OCI-LY1 (cell line): ENCODE results near the gene SCN8A.

Experiments used
- H2AFZ ChIP-seq: fragments of 200-600 bp; sonication (generic), shearing (Covaris generic); 2 replicates; pipeline ENCODE4 v1.6.0; 2014; ENCODE audit warnings: antibody characterized with exemption, mild to moderate bottlenecking, low read length
- H3F3A ChIP-seq: fragments of 200-600 bp; sonication (generic), shearing (Covaris generic); 2 replicates; pipeline ENCODE4 v1.6.0; 2014; ENCODE audit warnings: mild to moderate bottlenecking, antibody characterized with exemption, low read length, moderate library complexity; ENCODE audit not compliant: insufficient read depth
- H3K27ac ChIP-seq: fragments of 200-600 bp; sonication (generic); 2 replicates; pipeline ENCODE4 v1.5.1; 2014; ENCODE audit warnings: low read length, mixed run types, mild to moderate bottlenecking, low read depth; ENCODE audit not compliant: poor library complexity, severe bottlenecking
- H3K27me3 ChIP-seq: fragments of 200-600 bp; sonication (generic); 2 replicates; pipeline ENCODE4 v1.6.0; 2014; ENCODE audit warnings: antibody characterized with exemption, mild to moderate bottlenecking, low read length, moderate library complexity; ENCODE audit not compliant: insufficient read depth
- H3K36me3 ChIP-seq: fragments of 200-600 bp; sonication (generic); 2 replicates; pipeline ENCODE4 v1.6.1; 2014; ENCODE audit warnings: mild to moderate bottlenecking, antibody characterized with exemption, low read length, moderate library complexity, mixed read lengths; ENCODE audit not compliant: insufficient read depth
- H3K4me1 ChIP-seq: fragments of 200-600 bp; sonication (generic); 2 replicates; pipeline ENCODE4 v1.5.1; 2014; ENCODE audit warnings: mild to moderate bottlenecking, low read length, moderate library complexity; ENCODE audit not compliant: insufficient read depth, severe bottlenecking
- H3K4me2 ChIP-seq: fragments of 200-600 bp; sonication (generic), shearing (Covaris generic); 2 replicates; pipeline ENCODE4 v1.6.1; 2014; ENCODE audit warnings: low read length
- H3K4me3 ChIP-seq: fragments of 200-600 bp; sonication (generic); 2 replicates; pipeline ENCODE4 v1.5.1; 2014; ENCODE audit warnings: low read length, low read depth, mild to moderate bottlenecking, mixed read lengths; ENCODE audit not compliant: poor library complexity, severe bottlenecking
- H3K79me2 ChIP-seq: fragments of 200-600 bp; shearing (Covaris generic); 2 replicates; pipeline ENCODE4 v1.6.1; 2016; ENCODE audit warnings: mixed run types, low read length, mixed read lengths; ENCODE audit not compliant: insufficient read depth
- H3K9ac ChIP-seq: fragments of 200-600 bp; sonication (generic), shearing (Covaris generic); 2 replicates; pipeline ENCODE4 v1.6.1; 2014; ENCODE audit warnings: mild to moderate bottlenecking, low read length, mixed read lengths
- H3K9me2 ChIP-seq: fragments of 200-600 bp; sonication (generic), shearing (Covaris generic); 2 replicates; pipeline ENCODE4 v1.6.1; 2014; ENCODE audit warnings: low read depth, mild to moderate bottlenecking, low read length, mixed read lengths
- H3K9me3 ChIP-seq: fragments of 200-600 bp; shearing (Covaris generic); 2 replicates; pipeline ENCODE4 v1.6.1; 2014; ENCODE audit warnings: low read length, mixed read lengths
- H4K20me1 ChIP-seq: fragments of 200-600 bp; sonication (generic), shearing (Covaris generic); 2 replicates; pipeline ENCODE4 v1.6.0; 2016; ENCODE audit warnings: mild to moderate bottlenecking, low read length; ENCODE audit not compliant: insufficient read depth
- CTCF ChIP-seq: fragments of 200-600 bp; sonication (generic), shearing (Covaris generic); IDR thresholded peaks from 2 replicates; pipeline ENCODE4 v1.5.1; 2017; ENCODE audit warnings: mild to moderate bottlenecking, antibody characterized with exemption, low read length, moderate library complexity, mixed read lengths
- EZH2 ChIP-seq: fragments of 200-600 bp; sonication (generic), shearing (Covaris generic); IDR thresholded peaks from 2 replicates; pipeline ENCODE4 v1.8.0; 2017; ENCODE audit warnings: borderline replicate concordance, mixed run types, mild to moderate bottlenecking, antibody characterized with exemption, low read length, moderate library complexity, mixed read lengths

SCN8A gene

GRCh38 chr12:51763743-51764142 is 172.7 kb downstream of the SCN8A start:
- Histone ChIP-seq H3K9me3 (no peaks in the 10 kb centered on the region), H3K9ac (no peak overlapping the region), H3K36me3 (no peaks in the 10 kb centered on the region), H4K20me1 (no peaks in the 10 kb centered on the region), H3K4me3 (no peak overlapping the region), H3K9me2 (no peaks in the 10 kb centered on the region), H2AFZ (no peak overlapping the region), H3K27me3 (no peaks in the 10 kb centered on the region), H3K79me2 (no peaks in the 10 kb centered on the region), H3K4me1 (no peaks in the 10 kb centered on the region), H3F3A (no peaks in the 10 kb centered on the region), H3K4me2 (no peak overlapping the region), H3K27ac (no peak overlapping the region)
- TF ChIP-seq CTCF (no peak), EZH2 (no peak)

- Histone ChIP-seq H4K20me1 (no peaks in the 10 kb centered on the region), H3K4me1 (no peaks in the 10 kb centered on the region), H3K9ac (no peak overlapping the region), H3K9me2 (no peaks in the 10 kb centered on the region), H3K4me3 (no peak overlapping the region), H3K9me3 (no peaks in the 10 kb centered on the region), H3K36me3 (no peaks in the 10 kb centered on the region), H3K27me3 (no peaks in the 10 kb centered on the region), H2AFZ (no peak overlapping the region), H3K79me2 (no peaks in the 10 kb centered on the region), H3F3A (no peaks in the 10 kb centered on the region), H3K4me2 (no peak overlapping the region), H3K27ac (no peak overlapping the region)
- TF ChIP-seq EZH2 (no peak), CTCF (no peak)
Measured at GRCh38 chr12:51766067-51766676, 175.1 kb downstream of the SCN8A start.

- no peaks in the 10 kb centered on the region for H3K79me2 ChIP-seq
- no peak overlapping the region for H3K9ac ChIP-seq
- H4K20me1 ChIP-seq, result no peaks in the 10 kb centered on the region
- H3K27ac ChIP-seq, result no peak overlapping the region
- no peaks in the 10 kb centered on the region for H3K27me3 ChIP-seq
- TF ChIP-seq EZH2 (no peak), CTCF (no peak)
- no peak overlapping the region for H2AFZ ChIP-seq
- no peaks in the 10 kb centered on the region for H3K36me3 ChIP-seq
- H3F3A ChIP-seq, result no peaks in the 10 kb centered on the region
- no peaks in the 10 kb centered on the region for H3K4me1 ChIP-seq
- no peak overlapping the region for H3K4me2 ChIP-seq
- H3K4me3 ChIP-seq, result no peak overlapping the region
- H3K9me2 ChIP-seq, result no peaks in the 10 kb centered on the region
- H3K9me3 ChIP-seq, result no peaks in the 10 kb centered on the region
Measured at GRCh38 chr12:51771008-51771407, 180.0 kb downstream of the SCN8A start.
